A549 (cell line): ENCODE results near the gene PGRMC1. TPM values are rescaled to one million over a fixed set of nuclear protein-coding genes. Genes with fewer than 3 reads are reported as not detected.

Experiments used
- ATAC-seq, 2 experiments: fragments of 200-7000 bp in 1 of 2; fragments of >200 bp in 1 of 2; cut with Nextera tagmentation in 1 of 2; cut with Tn5 transposase in 1 of 2; 3 replicates each; pipeline versions ENCODE4 v1.8.0 to v1.9.1; 2018 to 2020; ENCODE audit warnings: mild to moderate bottlenecking in 1 of 2, moderate library complexity in 1 of 2
- CTCF ChIA-PET: fragments of 300-600 bp; sonication (Branson Sonifier 250); formaldehyde crosslinking; extraction: SDS; loops from one replicate; lab custom pipeline; 2021; ENCODE audit warnings: antibody characterized with exemption, inconsistent platforms; lab: Yijun Ruan, JAX
- POLR2A ChIA-PET: fragments of 350-600 bp; formaldehyde crosslinking; extraction: SDS; loops from one replicate; lab custom pipeline; 2021; ENCODE audit warnings: antibody characterized with exemption, inconsistent platforms; lab: Yijun Ruan, JAX
- DNase-seq, 2 experiments: peaks; one replicate each; pipeline versions ENCODE4 v3.0.0 to v3.0.0-alpha.2; 2011 to 2016; ENCODE audit warnings: low read depth in 1 of 2, low spot score in 1 of 2
- FAIRE-seq: peaks from 2 replicates; lab custom pipeline; 2011; peaks lifted over from hg19 to GRCh38; lab: Jason Lieb, UNC
- H3K27ac ChIP-seq, 2 experiments: fragments of >200 bp; sonication (Bioruptor Twin); formaldehyde crosslinking; 3 replicates each; pipeline ENCODE4 v1.5.1; 2016 to 2017
- H3K4me1 ChIP-seq: fragments of >200 bp; sonication (Bioruptor Twin); formaldehyde crosslinking; 3 replicates; pipeline ENCODE4 v1.6.1; 2016
- H3K4me2 ChIP-seq: fragments of >200 bp; sonication (Bioruptor Twin); formaldehyde crosslinking; 3 replicates; pipeline ENCODE4 v1.6.1; 2016
- H3K4me3 ChIP-seq: fragments of >200 bp; sonication (Bioruptor Twin); formaldehyde crosslinking; 3 replicates; pipeline ENCODE4 v1.5.1; 2016
- H3K9me3 ChIP-seq: fragments of >200 bp; sonication (Bioruptor Twin); formaldehyde crosslinking; 3 replicates; pipeline ENCODE4 v1.6.1; 2016
- ATOH8 ChIP-seq: fragments of 250-450 bp; sonication (Bioruptor Pico); IDR thresholded peaks from 2 replicates; pipeline ENCODE4 v1.5.0; 2020; ENCODE audit warnings: low read depth, mild to moderate bottlenecking, moderate library complexity
- BCL3 ChIP-seq: fragments of >200 bp; sonication (Bioruptor Twin); formaldehyde crosslinking; IDR thresholded peaks from 3 replicates; pipeline ENCODE4 v1.6.1; 2016
- BHLHE40 ChIP-seq: IDR thresholded peaks from 2 replicates; pipeline ENCODE4 v1.6.1; 2012; ENCODE audit warnings: low read depth, low read length, inconsistent platforms
- CBX2 ChIP-seq: fragments of 200-600 bp; sonication (generic); IDR thresholded peaks from 2 replicates; pipeline ENCODE4 v1.6.1; 2016; ENCODE audit warnings: low read depth, mild to moderate bottlenecking, borderline replicate concordance
- CBX8 ChIP-seq: fragments of 200-600 bp; sonication (generic); IDR thresholded peaks from 2 replicates; pipeline ENCODE4 v1.6.1; 2016
- CHD4 ChIP-seq: fragments of 200-600 bp; sonication (generic); IDR thresholded peaks from 2 replicates; pipeline ENCODE4 v1.6.1; 2016; ENCODE audit warnings: antibody characterized with exemption, mild to moderate bottlenecking, borderline replicate concordance
- ELK1 ChIP-seq: fragments of 150-350 bp; IDR thresholded peaks from 2 replicates; pipeline ENCODE4 v1.6.1; 2014; ENCODE audit warnings: low read depth, mild to moderate bottlenecking, low read length
- EP300 ChIP-seq, 2 experiments: fragments of >200 bp; sonication (Bioruptor Twin); formaldehyde crosslinking; IDR thresholded peaks; 2 replicates in 1 of 2; 3 replicates in 1 of 2; pipeline ENCODE4 v1.6.1; 2016 to 2017
- FOSB ChIP-seq: fragments of 250-450 bp; sonication (Bioruptor Pico); IDR thresholded peaks from 2 replicates; pipeline ENCODE4 v1.5.0; 2020; ENCODE audit warnings: mild to moderate bottlenecking, moderate library complexity
- FOSL2 ChIP-seq, 2 experiments: fragments of 450-650 bp in 1 of 2; fragments of >200 bp in 1 of 2; sonication (Bioruptor Twin) in 1 of 2; formaldehyde crosslinking; IDR thresholded peaks; 2 replicates each; pipeline versions ENCODE4 v1.5.0 to v1.6.1; 2016 to 2020; ENCODE audit warnings: mild to moderate bottlenecking in 1 of 2, moderate library complexity in 1 of 2
- FOXS1 ChIP-seq: fragments of 250-450 bp; sonication (Bioruptor Pico); IDR thresholded peaks from 2 replicates; pipeline ENCODE4 v1.5.0; 2020; ENCODE audit warnings: mild to moderate bottlenecking, moderate library complexity
- HDAC2 ChIP-seq: fragments of 200-600 bp; sonication (generic); IDR thresholded peaks from 2 replicates; pipeline ENCODE4 v1.6.1; 2016
- HOXB13 ChIP-seq: fragments of 250-450 bp; sonication (Bioruptor Pico); IDR thresholded peaks from 2 replicates; pipeline ENCODE4 v1.5.0; 2020; ENCODE audit warnings: low read depth, mild to moderate bottlenecking, moderate library complexity
- HOXB5 ChIP-seq: fragments of 250-450 bp; sonication (Bioruptor Pico); IDR thresholded peaks from 2 replicates; pipeline ENCODE4 v1.5.0; 2020; ENCODE audit warnings: mild to moderate bottlenecking, moderate library complexity
- KDM1A ChIP-seq: fragments of 200-600 bp; sonication (generic); IDR thresholded peaks from 2 replicates; pipeline ENCODE4 v1.6.1; 2016; ENCODE audit warnings: low read depth, mild to moderate bottlenecking
- MAX ChIP-seq: IDR thresholded peaks from 2 replicates; pipeline ENCODE4 v1.6.1; 2012
- MYC ChIP-seq: IDR thresholded peaks from 2 replicates; pipeline ENCODE4 v1.6.1; 2012; ENCODE audit warnings: mild to moderate bottlenecking, inconsistent platforms, low read length, improper control_type of control experiment, borderline replicate concordance
- NFE2L2 ChIP-seq: fragments of 150-350 bp; conservative IDR thresholded peaks from 2 replicates; pipeline ENCODE4 v1.6.1; 2014; ENCODE audit warnings: low read length
- NPAS2 ChIP-seq: fragments of 250-450 bp; sonication (Bioruptor Pico); IDR thresholded peaks from 2 replicates; pipeline ENCODE4 v1.8.0; 2022; ENCODE audit warnings: mild to moderate bottlenecking, moderate library complexity, borderline replicate concordance
- PHF8 ChIP-seq: fragments of 200-600 bp; sonication (generic); IDR thresholded peaks from 2 replicates; pipeline ENCODE4 v1.6.1; 2016; ENCODE audit warnings: low read depth, mild to moderate bottlenecking, antibody characterized with exemption, moderate library complexity, borderline replicate concordance
- POLR2A ChIP-seq: IDR thresholded peaks from 2 replicates; pipeline ENCODE4 v1.6.1; 2012; ENCODE audit warnings: mild to moderate bottlenecking, low read length
- POLR2AphosphoS2 ChIP-seq: conservative IDR thresholded peaks from 2 replicates; pipeline ENCODE4 v1.6.1; 2012; ENCODE audit warnings: low read length, improper control_type of control experiment, inconsistent platforms
- RCOR1 ChIP-seq: fragments of 150-350 bp; IDR thresholded peaks from 2 replicates; pipeline ENCODE4 v1.6.1; 2014; ENCODE audit warnings: antibody characterized with exemption, low read length, low read depth
- REST ChIP-seq: fragments of 200-600 bp; sonication (generic); IDR thresholded peaks from 2 replicates; pipeline ENCODE4 v1.6.1; 2016; ENCODE audit warnings: antibody characterized with exemption, mild to moderate bottlenecking, moderate library complexity
- RNF2 ChIP-seq: fragments of 200-600 bp; sonication (generic); IDR thresholded peaks from 2 replicates; pipeline ENCODE4 v1.6.1; 2016; ENCODE audit warnings: low read depth, mild to moderate bottlenecking, antibody characterized with exemption, moderate library complexity, borderline replicate concordance
- SREBF2 ChIP-seq: fragments of 450-650 bp; IDR thresholded peaks from 2 replicates; pipeline ENCODE4 v1.6.1; 2014; ENCODE audit warnings: mild to moderate bottlenecking, moderate library complexity
- TFCP2L1 ChIP-seq: fragments of 250-450 bp; sonication (Bioruptor Pico); IDR thresholded peaks from 2 replicates; pipeline ENCODE4 v1.5.0; 2021; ENCODE audit warnings: mild to moderate bottlenecking
- ZFP36 ChIP-seq: fragments of 450-650 bp; IDR thresholded peaks from 2 replicates; pipeline ENCODE4 v1.6.1; 2014; ENCODE audit warnings: borderline replicate concordance; ENCODE audit not compliant: partially characterized antibody
- ZNF302 ChIP-seq: fragments of 250-450 bp; sonication (Bioruptor Pico); IDR thresholded peaks from 2 replicates; pipeline ENCODE4 v1.9.0; 2021; ENCODE audit warnings: inconsistent platforms, mild to moderate bottlenecking, moderate library complexity
- ZSCAN20 ChIP-seq: fragments of 250-450 bp; sonication (Bioruptor Pico); IDR thresholded peaks from 2 replicates; pipeline ENCODE4 v1.8.0; 2022; ENCODE audit warnings: mild to moderate bottlenecking, moderate library complexity
- WGBS: methylation state at CpG from one replicate; pipeline ENCODE4 v1.1.6; 2017; ENCODE audit errors: missing lambda C conversion rate; 5-methylcytosine and 5-hydroxymethylcytosine counted together
- polyA plus RNA-seq, 4 experiments: library from polyadenylated mRNA; depleted of rRNA in 3 of 4; stranded (reverse); fragments of >200 nt; fragmentation: RNase III in 1 of 4; extraction: RNeasy Plus Mini Kit Qiagen cat#74134 plus additional on column Dnase treatment in 1 of 4; gene quantifications; 2 replicates in 3 of 4; 3 replicates in 1 of 4; pipeline ENCODE4 v1.2.3, GENCODE V29; 2011 to 2017
- TF ChIP-seq, protein P1 (sequence below): IDR thresholded peaks from 2 replicates; pipeline ENCODE4 v1.6.1; 2012; ENCODE audit warnings: low read depth, borderline replicate concordance

Gene PGRMC1
- polyA plus RNA-seq, 2 of the 4 experiments (the other 2 are of a cell fraction) = 159 to 163 TPM

DNA sequence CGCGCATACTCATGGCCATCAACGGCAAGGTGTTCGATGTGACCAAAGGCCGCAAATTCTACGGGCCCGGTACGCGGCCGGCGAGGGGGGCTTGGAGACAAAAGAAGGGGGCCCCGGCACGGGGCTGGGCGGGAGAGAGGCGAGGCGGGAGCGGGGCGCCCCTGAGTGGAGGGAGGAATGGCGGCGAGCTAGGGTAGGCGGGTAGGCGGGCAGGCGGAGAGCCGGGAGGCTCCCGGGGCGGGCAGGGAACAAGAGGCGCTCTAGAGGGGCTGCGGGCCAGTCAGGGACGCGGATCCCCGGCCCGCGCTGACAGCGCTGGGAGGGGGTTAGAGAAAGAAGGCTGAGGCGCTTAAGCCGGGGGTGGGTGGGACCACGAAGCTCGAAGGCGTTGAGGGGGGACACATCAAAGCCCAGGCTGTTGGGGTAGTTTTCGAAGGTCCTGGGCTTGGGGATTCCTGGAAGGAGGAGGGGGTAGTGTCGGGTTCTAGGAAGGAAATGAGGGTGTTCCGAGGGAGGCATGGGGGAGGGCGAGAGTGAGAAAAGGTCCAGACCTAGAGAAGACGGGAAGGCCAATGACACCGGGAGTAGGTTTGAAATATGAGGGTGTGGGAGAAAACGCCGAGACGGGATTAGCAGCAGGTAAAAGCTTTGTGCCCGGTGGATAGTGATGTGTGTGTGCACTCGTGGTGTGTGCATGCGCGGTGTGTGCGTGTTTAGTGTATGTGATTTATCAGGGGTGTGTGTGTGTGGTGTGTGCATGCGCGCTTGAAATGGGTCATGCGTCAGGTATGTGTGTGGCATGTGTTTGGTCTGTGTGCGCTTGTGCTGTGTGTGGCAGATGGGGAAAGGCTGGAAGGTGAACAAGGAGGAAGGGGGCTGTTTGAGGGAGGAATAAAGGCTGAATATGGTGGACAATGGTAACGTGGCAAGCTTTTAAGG lies 807 bp downstream of the PGRMC1 start:
- ChIA-PET CTCF (interaction anchor here (0.7 to 1.2 kb wide), 2 partner anchors 8 to 405 kb away, joined by 3 to 4 read pairs; no protein-coding TSS in a partner anchor), POLR2A (interaction anchor here (0.6 to 1.3 kb wide), 4 partner anchors 9 to 267 kb away, joined by 3 to 4 read pairs (median 4); no protein-coding TSS in a partner anchor)
- peak; percentile 65 to 67 for ATAC-seq
- DNase-seq = peak in 1 of 2 experiments; percentile 51
- peak; percentile 92 for FAIRE-seq
- peak overlapping the region; percentile 96 for H3K4me3 ChIP-seq
- 1% methylated on average over 24 of the region's 58 CpGs for WGBS
- peaks cover 42% of the 10 kb centered on the region for H3K4me1 ChIP-seq
- peak overlapping the region; percentile 94 to 96 for H3K27ac ChIP-seq
- no peak for TF ChIP-seq FOSL2 (IDR thresholded peaks at IDR 0.05)
- no peak for TF ChIP-seq FOSL2 (CRISPR knock-in tag; IDR thresholded peaks at IDR 0.05)
- no peak for TF ChIP-seq RCOR1
- no peak for TF ChIP-seq FOSB
- TF ChIP-seq CBX8 = no peak
- no peak for TF ChIP-seq REST
- TF ChIP-seq ZFP36 = no peak
- peak; percentile 25; the same call in 1 of the 2 replicates for TF ChIP-seq MAX
- TF ChIP-seq HDAC2 = no peak
- TF ChIP-seq RNF2 = 0 out of 2 replicates have a peak, but pooled peaks have one; percentile 29
- TF ChIP-seq BCL3 = no peak
- TF ChIP-seq HOXB13 = no peak
- no peak for TF ChIP-seq ELK1
- no peak for TF ChIP-seq CBX2
- TF ChIP-seq, protein P1, sequence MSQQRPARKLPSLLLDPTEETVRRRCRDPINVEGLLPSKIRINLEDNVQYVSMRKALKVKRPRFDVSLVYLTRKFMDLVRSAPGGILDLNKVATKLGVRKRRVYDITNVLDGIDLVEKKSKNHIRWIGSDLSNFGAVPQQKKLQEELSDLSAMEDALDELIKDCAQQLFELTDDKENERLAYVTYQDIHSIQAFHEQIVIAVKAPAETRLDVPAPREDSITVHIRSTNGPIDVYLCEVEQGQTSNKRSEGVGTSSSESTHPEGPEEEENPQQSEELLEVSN = peak; percentile 45; the same call in 1 of the 2 replicates
- TF ChIP-seq PHF8 = peak; percentile 61; the same call in 1 of the 2 replicates
- no peak for TF ChIP-seq ZSCAN20
- TF ChIP-seq NPAS2 (CRISPR knock-in tag) = no peak
- no peak for TF ChIP-seq SREBF2
- TF ChIP-seq BHLHE40 = no peak
- no peak for TF ChIP-seq CHD4
- TF ChIP-seq POLR2AphosphoS2 = no peak
- TF ChIP-seq NFE2L2 = no peak
- no peak for TF ChIP-seq HOXB5 (CRISPR knock-in tag)
- TF ChIP-seq ATOH8 (CRISPR knock-in tag) = no peak
- TF ChIP-seq FOXS1 (CRISPR knock-in tag) = no peak
- no peak for TF ChIP-seq KDM1A
- TF ChIP-seq TFCP2L1 (CRISPR knock-in tag) = no peak
- TF ChIP-seq EP300 (IDR thresholded peaks at IDR 0.05) = no peak
- no peak for TF ChIP-seq POLR2A
- no peak for TF ChIP-seq ZNF302 (CRISPR knock-in tag)
- TF ChIP-seq MYC = no peak
- peak overlapping the region; percentile 96 for H3K4me2 ChIP-seq
- no peaks in the 10 kb centered on the region for H3K9me3 ChIP-seq
